Mucosa of rectum (tissue), 2 donors: ENCODE results near the gene PRKN.

Experiments used
- H3K27ac ChIP-seq, 2 donors: one replicate each; pipeline ENCODE4 v1.7.0; 2013; ENCODE audit warnings: inconsistent platforms in 2 of 2, low read depth in 2 of 2, low read length in 2 of 2
- H3K27me3 ChIP-seq, 2 donors: one replicate each; pipeline ENCODE4 v1.7.0; 2013; ENCODE audit warnings: low read length in 2 of 2; ENCODE audit not compliant: control insufficient read depth in 2 of 2, insufficient read depth in 2 of 2
- H3K36me3 ChIP-seq, 2 donors: one replicate each; pipeline ENCODE4 v1.7.0; 2013; ENCODE audit warnings: low read length in 2 of 2; ENCODE audit not compliant: control insufficient read depth in 2 of 2, insufficient read depth in 2 of 2
- H3K4me1 ChIP-seq, 2 donors: one replicate each; pipeline ENCODE4 v1.7.0; 2013; ENCODE audit warnings: low read length in 2 of 2, mild to moderate bottlenecking in 1 of 2; ENCODE audit not compliant: control insufficient read depth in 2 of 2, insufficient read depth in 2 of 2
- H3K4me3 ChIP-seq, 2 donors: one replicate each; pipeline ENCODE4 v1.7.0; 2013; ENCODE audit warnings: low read length in 2 of 2
- H3K9ac ChIP-seq, 2 donors: one replicate each; pipeline ENCODE4 v1.7.0; 2013; ENCODE audit warnings: low read length in 2 of 2, low read depth in 1 of 2, mild to moderate bottlenecking in 1 of 2
- H3K9me3 ChIP-seq, 2 donors: one replicate each; pipeline ENCODE4 v1.7.0; 2013; ENCODE audit warnings: low read length in 2 of 2; ENCODE audit not compliant: control insufficient read depth in 2 of 2
- donor health status: healthy.
- donor health status: Normal muscosa, but diverticular disease.

Gene PRKN

GRCh38 chr6:162666246-162666645, 61.3 kb downstream of the PRKN start:
- no peak overlapping the region for H3K9ac ChIP-seq
- H3K9me3 ChIP-seq = no peaks in the 10 kb centered on the region
- H3K4me1 ChIP-seq = no peaks in the 10 kb centered on the region
- H3K27me3 ChIP-seq = no peaks in the 10 kb centered on the region
- H3K4me3 ChIP-seq = no peak overlapping the region
- no peak overlapping the region for H3K27ac ChIP-seq
- H3K36me3 ChIP-seq = no peaks in the 10 kb centered on the region

GRCh38 chr6:162653808-162654207, 73.8 kb downstream of the PRKN start:
- H3K4me3 ChIP-seq = no peak overlapping the region
- H3K4me1 ChIP-seq = no peaks in the 10 kb centered on the region
- no peaks in the 10 kb centered on the region for H3K27me3 ChIP-seq
- H3K9me3 ChIP-seq = no peaks in the 10 kb centered on the region
- H3K9ac ChIP-seq = no peak overlapping the region
- no peak overlapping the region for H3K27ac ChIP-seq
- H3K36me3 ChIP-seq = no peaks in the 10 kb centered on the region

- Histone ChIP-seq H3K4me1 (no peaks in the 10 kb centered on the region), H3K27me3 (no peaks in the 10 kb centered on the region), H3K27ac (no peak overlapping the region), H3K4me3 (no peak overlapping the region), H3K36me3 (no peaks in the 10 kb centered on the region), H3K9me3 (no peaks in the 10 kb centered on the region), H3K9ac (no peak overlapping the region)
Measured at GRCh38 chr6:162651505-162651904, 76.1 kb downstream of the PRKN start.

GRCh38 chr6:162649271-162649670, 78.3 kb downstream of the PRKN start:
- Histone ChIP-seq H3K4me1 (no peaks in the 10 kb centered on the region), H3K9me3 (no peaks in the 10 kb centered on the region), H3K4me3 (no peak overlapping the region), H3K27ac (no peak overlapping the region), H3K36me3 (no peaks in the 10 kb centered on the region), H3K9ac (no peak overlapping the region), H3K27me3 (no peaks in the 10 kb centered on the region)

GRCh38 chr6:162644153-162644552, 83.4 kb downstream of the PRKN start:
- Histone ChIP-seq H3K27me3 (no peaks in the 10 kb centered on the region), H3K4me3 (no peak overlapping the region), H3K9me3 (no peaks in the 10 kb centered on the region), H3K36me3 (no peaks in the 10 kb centered on the region), H3K9ac (no peak overlapping the region), H3K4me1 (no peaks in the 10 kb centered on the region), H3K27ac (no peak overlapping the region)

- H3K36me3 ChIP-seq = no peaks in the 10 kb centered on the region
- no peaks in the 10 kb centered on the region for H3K27me3 ChIP-seq
- H3K4me1 ChIP-seq = no peaks in the 10 kb centered on the region
- no peak overlapping the region for H3K9ac ChIP-seq
- no peak overlapping the region for H3K4me3 ChIP-seq
- no peak overlapping the region for H3K27ac ChIP-seq
- H3K9me3 ChIP-seq = no peaks in the 10 kb centered on the region
Measured at GRCh38 chr6:162640756-162641155, 86.8 kb downstream of the PRKN start.

- H3K9me3 ChIP-seq = no peaks in the 10 kb centered on the region
- H3K9ac ChIP-seq = no peak overlapping the region
- no peak overlapping the region for H3K4me3 ChIP-seq
- H3K27me3 ChIP-seq = no peaks in the 10 kb centered on the region
- no peak overlapping the region for H3K27ac ChIP-seq
- no peaks in the 10 kb centered on the region for H3K4me1 ChIP-seq
- no peaks in the 10 kb centered on the region for H3K36me3 ChIP-seq
Measured at GRCh38 chr6:162639951-162640350, 87.6 kb downstream of the PRKN start.

- Histone ChIP-seq H3K4me1 (no peaks in the 10 kb centered on the region), H3K27me3 (no peaks in the 10 kb centered on the region), H3K36me3 (no peaks in the 10 kb centered on the region), H3K4me3 (no peak overlapping the region), H3K9ac (no peak overlapping the region), H3K27ac (no peak overlapping the region), H3K9me3 (no peaks in the 10 kb centered on the region)
Measured at GRCh38 chr6:162638931-162639574, 88.5 kb downstream of the PRKN start.

- no peak overlapping the region for H3K4me3 ChIP-seq
- no peaks in the 10 kb centered on the region for H3K9me3 ChIP-seq
- H3K9ac ChIP-seq = no peak overlapping the region
- H3K27me3 ChIP-seq = no peaks in the 10 kb centered on the region
- H3K27ac ChIP-seq = no peak overlapping the region
- H3K4me1 ChIP-seq = no peaks in the 10 kb centered on the region
- H3K36me3 ChIP-seq = no peaks in the 10 kb centered on the region
Measured at GRCh38 chr6:162637317-162637716, 90.2 kb downstream of the PRKN start.

GRCh38 chr6:162636167-162636566, 91.4 kb downstream of the PRKN start:
- Histone ChIP-seq H3K4me3 (no peak overlapping the region), H3K36me3 (no peaks in the 10 kb centered on the region), H3K27ac (no peak overlapping the region), H3K9me3 (no peaks in the 10 kb centered on the region), H3K4me1 (no peaks in the 10 kb centered on the region), H3K9ac (no peak overlapping the region), H3K27me3 (no peaks in the 10 kb centered on the region)

- Histone ChIP-seq H3K9ac (no peak overlapping the region), H3K36me3 (no peaks in the 10 kb centered on the region), H3K27me3 (no peaks in the 10 kb centered on the region), H3K4me1 (peaks cover 0 to 2% of the 10 kb centered on the region in 2 donors), H3K4me3 (no peak overlapping the region), H3K27ac (no peak overlapping the region), H3K9me3 (no peaks in the 10 kb centered on the region)
Measured at GRCh38 chr6:162631546-162631945, 96.0 kb downstream of the PRKN start.
